GM18499 (cell line): ENCODE results near the gene PWP1.
"Not testable (repeated sequence)": the region's sequence is repeated elsewhere in the genome, so short reads cannot be mapped to it uniquely, and the experiment has no call there.

Experiments
- ATAC-seq: cut with Tn5 transposase; IDR thresholded peaks from one replicate; pipeline ENCODE4 v1.9.1; 2021; ENCODE audit warnings: moderate number of reproducible peaks; ENCODE audit not compliant: insufficient read depth, unreplicated experiment

PWP1 gene

DNA sequence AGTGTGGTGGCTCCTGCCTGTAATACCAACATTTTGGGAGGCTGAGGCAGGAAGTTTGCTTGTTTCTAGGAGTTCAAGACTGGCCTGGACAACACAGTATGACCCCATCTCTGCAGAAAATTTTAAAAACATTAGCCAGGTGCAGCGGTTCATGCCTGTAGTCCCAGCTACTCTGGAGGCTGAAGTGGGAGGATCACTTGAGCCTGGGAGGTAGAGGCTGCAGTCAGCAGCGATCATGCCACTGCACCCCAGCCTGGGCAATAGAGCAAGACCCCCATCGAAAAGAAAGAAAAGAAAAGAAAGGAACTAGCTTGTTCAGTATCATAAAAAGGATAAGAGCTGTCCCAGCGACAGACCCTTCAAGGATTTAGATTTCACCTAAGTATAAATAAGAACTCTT is 18.1 kb upstream of the PWP1 start:
- ATAC-seq, result no peak

DNA sequence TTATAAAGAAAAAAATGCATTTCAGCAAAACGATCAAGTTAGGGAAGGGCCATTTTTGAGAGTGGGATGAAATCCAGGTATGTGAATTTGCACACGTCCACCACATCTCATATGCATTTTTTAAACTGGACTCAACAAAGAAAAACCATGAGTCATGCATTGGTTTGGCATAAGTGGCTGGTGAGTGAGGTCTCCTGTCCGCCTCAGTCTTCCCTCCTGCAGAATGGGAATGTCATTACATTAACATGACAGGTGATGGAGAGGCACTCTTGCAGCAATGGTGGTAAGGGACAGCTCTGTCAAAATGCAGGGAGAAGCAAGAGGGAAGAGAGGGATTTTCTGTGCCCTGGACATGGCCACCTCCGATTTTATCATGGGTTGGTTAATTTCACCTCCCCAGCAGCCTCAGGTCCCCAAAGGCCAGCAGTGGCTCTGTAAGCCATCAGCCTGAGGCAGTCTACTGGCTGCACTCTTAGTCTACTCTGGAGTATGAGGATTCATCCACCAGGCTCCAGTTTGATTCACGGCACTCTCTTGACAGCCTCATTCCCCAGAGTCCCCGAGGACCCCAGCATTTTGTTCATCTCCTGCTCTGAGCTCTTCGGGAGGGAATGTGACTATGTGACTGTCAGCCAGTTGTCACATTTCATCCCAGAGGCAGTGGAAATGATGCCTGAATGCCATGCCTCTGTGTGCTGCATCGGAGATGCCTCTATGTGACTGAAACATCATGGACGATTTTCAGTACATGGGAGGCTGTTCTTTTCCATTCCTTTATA is 17.1 kb upstream of the PWP1 start:
- no peak for ATAC-seq

DNA sequence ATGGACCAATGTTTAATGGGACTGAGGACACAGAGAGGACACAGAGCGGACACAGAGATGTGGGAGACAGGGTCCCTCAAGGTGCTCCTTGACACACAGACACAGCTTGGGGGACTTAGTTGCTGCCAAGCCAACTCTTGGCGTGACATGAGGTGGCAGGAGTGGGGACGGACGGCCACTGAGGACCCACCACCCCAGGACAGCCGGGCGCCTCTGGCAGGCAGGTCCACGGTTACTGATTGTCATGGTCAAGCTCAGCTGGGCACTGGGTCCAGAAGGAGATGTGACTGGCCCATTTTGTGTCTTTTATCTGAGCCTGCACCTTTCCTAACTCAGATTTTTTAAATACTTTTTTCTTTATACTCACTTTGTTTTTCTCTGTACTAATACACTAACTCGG is 15.7 kb upstream of the PWP1 start:
- ATAC-seq, result no peak

DNA sequence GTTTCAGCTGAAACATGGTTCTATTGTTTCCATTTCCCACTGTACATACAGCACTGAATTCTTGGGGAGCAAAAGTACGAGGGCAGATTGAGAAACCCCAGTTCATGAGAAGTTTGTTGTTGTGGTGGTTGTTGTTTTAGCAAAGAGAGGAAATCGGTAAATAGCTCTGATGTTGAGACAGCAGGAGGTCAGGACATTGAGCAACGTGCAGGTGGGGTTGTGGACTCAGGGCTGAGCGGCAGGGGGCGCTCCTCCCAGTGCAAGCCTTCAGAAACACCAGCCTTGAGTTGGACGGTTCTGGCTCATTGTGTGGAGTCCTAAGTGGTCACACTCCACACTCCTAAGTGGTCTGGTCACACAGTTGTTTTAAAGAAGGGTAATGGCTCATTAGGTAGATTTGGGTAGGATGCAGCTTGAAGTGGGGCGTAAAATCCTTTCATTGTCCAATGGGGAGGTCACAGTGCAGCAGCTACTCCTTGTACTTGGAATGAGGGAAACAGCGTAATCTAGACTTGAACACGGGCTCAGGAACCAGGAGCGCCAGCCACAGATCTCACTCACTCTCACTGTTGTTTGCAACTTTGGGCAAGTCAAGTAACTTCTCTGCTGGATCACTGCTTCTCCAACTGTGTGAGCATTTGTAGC is 14.5 kb upstream of the PWP1 start:
- no peak for ATAC-seq

DNA sequence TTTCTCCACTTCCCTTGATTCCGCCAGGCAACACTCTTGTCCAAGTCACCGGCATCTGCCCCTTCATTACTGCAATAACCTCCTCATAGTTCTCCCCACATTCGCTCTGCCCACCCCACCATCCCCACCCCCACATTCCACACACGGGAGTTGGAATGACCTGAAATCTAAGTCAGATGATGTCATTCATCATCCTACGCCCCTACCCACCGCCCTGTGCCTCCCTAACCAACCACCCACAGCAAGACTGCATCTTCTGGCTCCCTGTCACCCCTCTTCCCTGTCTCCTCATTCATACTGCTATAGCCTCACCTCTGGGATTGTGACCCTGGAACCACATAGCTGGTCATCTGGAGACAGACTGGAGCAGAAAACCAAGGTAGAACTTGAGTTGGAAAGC is 7.9 kb upstream of the PWP1 start:
- no peak for ATAC-seq

DNA sequence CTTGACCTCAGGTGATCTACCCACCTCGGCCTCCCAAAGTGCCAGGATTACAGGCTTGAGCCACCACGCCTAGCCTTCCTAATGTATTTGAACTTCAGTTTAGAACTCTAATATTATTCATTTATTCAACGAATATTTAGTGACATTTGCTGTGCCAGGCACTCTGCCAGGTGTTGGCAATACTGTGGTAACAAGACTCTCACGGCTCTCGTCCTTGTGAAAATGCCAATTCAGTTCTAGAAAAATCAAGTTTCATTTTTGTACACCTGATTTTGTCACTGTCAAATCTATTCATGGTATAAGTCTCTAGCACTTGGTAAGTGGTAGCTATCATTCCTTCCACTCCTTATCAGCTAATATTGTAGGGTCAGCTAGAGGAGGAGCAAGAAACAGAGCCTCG is 6.3 kb upstream of the PWP1 start:
- no peak for ATAC-seq

DNA sequence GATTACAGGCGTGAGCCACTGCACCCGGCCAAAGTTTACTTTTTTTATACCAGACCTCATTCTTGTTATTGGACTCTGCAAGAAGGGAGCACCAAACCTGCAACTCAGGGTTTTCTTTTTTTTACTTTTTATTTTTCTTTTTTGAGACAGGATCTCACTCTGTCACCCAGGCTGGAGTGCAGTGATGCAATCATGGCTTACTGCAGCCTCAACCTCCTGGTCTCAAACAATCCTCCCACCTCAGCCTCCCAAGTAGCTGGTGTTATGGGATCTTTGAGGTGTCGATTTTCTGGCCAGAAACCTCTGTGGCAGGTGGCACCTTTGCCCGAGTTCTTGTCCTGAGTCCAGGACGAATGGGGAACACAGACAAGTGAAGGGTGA is 4.2 kb upstream of the PWP1 start:
- ATAC-seq, result no peak

DNA sequence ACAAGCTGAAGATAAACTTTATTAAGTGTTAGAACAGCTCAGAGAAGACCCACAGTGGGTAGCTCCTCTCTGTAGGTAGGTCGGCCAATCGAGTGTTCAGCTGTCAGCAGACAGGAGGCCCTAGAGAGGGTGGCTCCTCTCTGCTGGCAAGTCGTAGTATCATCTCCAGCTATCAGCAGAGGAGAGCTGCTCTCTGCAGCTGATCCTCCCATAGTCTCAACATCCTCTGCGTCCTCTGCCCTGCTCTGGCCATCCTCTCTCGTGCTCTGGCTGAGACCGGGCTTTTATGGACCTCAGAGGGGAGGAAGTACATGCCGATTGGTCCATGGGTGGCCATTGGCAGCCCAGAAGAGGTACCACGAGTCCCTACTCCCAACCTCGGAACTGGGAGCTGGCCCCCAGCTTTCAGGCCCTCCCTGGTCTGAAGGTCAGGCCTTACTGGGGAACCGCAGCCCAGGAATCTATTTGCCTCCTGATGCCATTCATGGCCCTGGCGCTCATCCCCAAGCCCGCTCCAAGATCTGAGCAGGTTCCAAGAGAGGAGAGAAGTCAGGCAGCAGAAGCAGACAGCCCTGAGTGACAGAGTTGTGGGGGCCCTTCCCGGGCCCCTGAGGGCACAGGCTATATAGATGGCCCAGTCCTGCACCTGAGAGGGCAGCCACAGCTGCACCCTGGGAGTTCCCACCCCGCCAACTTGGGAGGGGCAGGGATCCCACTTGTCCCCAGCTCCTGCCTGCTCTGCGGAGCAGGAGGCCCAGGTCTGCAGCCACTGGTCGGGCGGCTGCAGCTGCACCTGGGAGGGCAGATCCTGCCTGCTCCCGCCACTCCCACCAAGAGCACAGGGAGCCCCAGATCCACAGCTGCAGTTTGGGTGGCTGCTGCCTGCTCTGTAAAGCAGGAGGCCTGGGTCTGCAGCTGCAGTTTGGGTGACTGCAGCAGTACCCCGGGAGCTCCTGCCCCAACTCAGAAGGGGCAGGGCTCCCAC is 3.5 kb upstream of the PWP1 start:
- no peak for ATAC-seq

DNA sequence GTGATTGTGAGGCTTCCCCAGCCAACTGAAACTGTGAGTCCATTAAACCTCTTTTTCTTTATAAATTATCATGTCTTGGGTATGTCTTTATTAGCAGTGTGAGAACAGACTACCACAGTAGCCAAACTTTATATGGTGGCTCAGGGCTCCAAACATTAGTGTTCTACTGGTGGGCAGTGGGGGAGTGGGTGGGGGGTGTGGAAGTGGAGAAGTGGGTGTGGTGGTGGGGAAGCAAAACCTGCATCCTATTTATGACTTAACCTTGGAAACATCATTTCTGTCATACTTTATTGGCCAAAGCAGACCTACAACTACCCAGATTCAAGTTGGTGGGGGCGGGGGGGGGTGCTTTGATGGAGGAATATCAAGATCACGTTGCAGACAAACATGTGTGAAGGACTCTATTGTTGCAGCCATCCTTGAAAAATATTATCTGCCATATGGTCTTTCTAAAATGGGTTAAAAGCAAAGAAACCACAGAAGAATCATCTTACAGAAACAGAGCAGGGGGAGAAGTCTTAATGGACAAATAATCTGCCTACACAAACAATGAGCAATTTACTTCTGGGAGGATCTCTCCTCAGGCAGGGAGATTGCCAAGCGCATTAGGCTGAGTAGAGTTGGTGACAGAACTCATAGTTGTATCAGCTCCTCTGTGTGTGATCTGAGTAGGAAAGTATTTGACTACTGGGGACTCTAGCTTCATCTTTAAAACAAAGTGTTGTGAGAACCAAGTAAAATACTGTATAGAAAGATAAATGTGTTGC is 1.4 kb upstream of the PWP1 start:
- ATAC-seq, result no peak

DNA sequence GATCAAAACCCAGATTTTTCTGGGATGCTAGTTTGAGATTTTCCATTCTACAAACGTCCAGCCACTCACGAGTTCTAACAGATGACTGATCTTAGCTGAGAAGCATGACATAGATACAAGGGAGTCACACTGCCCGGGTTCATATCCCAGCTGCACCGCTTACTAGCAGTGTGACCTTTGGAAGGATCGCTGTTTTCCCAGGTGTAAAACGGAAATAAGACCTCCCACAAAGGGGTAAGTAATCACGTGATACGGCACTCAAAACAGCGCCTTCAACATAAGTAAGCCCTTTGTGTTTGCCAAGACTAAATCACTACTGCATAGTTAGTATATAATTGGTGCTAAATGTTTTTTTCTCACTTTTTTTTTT is 624 bp upstream of the PWP1 start:
- no peak for ATAC-seq

DNA sequence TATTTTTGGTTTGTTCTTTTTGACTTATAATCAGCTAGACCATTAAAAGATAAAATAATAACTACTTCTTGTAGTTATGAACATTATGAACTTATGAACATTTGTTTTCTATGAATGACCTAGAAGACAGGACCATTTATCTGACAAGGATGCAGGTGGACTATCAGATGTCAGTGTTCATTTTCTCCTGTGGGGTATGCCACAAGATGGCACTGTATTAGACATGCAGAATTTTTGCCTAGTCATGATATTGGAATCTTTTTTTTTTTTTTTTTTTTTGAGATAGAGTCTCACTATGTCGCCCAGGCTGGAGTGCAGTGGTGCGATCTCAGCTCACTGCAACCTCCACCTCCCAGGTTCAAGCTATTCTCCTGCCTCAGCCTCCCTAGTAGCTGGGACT is 10.2 kb downstream of the PWP1 start:
- ATAC-seq, result not testable (repeated sequence)

DNA sequence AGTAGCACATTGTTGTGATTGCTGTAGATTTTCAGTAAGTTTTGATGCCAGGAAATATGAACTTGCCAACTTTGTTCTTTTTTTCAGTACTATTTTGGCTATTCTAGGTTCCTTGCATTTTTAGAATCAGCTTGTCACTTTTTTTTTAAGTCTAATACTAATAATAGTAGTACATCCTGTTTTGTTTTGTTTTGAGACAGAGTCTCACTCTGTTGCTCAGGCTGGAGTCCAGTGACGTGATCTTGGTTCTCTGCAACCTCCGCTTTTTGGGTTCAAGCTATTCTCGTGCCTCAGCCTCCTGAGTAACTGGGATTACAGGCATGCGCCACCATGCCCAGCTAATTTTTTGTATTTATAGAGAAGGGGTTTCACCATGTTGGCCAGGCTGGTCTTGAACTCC is 16.5 kb downstream of the PWP1 start:
- ATAC-seq, result no peak

DNA sequence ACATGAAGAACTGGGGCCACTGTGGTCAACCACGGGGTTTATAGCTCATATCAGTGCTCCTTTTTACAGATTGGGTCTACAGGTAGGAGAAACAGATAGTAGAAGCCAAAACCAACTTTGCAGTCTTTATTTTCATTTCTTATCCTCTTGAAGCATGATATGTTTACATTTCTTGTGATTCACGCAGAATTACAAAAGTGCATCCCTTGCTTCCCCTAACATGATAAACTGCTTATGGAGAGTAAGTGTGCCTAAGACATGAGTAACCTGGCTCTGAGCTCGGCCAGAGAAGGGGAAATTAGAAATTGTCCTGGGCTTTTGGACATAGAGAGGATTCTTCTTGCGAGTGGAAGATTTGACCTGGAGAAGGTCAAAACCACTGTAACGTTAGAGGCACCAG is 18.4 kb downstream of the PWP1 start:
- ATAC-seq, result no peak

DNA sequence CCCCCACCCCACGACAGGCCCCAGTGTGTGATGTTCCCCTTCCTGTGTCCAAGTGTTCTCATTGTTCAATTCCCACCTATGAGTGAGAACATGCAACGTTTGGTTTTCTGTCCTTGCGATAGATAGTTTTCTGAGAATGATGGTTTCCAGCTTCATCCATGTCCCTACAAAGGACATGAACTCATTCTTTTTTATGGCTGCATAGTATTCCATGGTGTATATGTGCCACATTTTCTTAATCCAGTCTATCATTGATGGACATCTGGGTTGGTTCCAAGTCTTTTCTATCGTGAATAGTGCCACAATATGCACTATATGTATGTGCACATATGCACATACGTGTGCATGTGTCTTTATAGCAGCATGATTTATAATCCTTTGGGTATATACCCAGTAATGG is 19.9 kb downstream of the PWP1 start:
- ATAC-seq, result not testable (repeated sequence)

DNA sequence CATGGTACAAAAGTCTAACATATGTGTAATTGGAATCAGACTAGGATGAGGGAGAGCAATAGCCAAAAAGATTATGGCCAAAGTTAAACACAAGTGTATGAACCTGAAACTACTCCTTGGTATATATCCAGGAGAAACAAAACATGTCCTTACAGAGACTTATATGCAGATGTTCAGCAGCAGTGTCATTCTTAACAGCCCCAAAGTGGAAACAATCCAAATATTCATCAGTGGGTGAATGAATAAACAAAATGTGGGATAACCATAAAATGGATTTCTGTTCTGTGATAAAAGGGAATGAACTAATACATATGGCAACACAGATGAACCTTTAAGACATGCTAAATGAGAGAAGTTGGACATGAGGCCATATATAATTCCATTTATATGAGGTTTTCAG is 30.2 kb downstream of the PWP1 start:
- ATAC-seq, result no peak

DNA sequence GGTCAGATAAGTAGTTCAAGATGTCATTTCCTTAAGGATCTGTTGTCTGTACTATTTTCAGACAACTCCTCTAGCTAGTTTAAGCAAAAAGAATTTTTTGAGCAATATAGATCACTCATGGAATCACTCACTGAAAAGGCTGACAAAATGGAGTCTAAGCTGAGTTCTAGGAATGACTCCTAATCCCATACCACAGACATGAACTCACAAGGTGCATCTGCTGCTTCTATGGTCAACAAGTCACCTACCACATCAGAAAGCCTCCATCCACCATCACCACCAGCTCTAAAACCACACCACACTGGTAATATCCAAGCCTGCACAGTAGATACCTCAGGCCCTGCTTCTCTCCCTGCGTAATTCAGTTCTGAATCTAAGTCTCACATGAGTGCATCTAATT is 33.0 kb downstream of the PWP1 start:
- no peak for ATAC-seq

DNA sequence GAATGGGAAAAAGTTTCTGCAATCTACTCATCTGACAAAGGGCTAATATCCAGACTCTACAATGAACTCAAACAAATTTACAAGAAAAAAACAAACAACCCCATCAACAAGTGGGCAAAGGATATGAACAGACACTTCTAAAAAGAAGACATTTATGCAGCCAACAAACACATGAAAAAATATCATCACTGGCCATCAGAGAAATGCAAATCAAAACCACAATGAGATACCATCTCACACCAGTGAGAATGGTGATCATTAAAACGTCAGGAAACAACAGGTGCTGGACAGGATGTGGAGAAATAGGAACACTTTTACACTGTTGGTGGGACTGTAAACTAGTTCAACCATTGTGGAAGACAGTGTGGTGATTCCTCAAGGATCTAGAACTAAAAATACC is 41.7 kb downstream of the PWP1 start:
- not testable (repeated sequence) for ATAC-seq

DNA sequence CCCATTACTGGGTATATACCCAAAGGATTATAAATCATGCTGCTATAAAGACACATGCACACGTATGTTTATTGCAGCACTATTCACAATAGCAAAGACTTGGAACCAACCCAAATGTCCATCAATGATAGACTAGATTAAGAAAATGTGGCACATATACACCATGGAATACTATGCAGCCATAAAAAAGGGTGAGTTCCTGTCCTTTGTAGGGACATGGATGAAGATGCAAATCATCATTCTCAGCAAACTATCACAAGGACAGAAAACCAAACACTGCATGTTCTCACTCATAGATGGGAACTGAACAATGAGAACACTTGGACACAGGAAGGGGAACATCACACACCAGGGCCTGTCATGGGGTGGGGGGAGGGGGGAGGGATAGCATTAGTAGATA is 42.1 kb downstream of the PWP1 start:
- not testable (repeated sequence) for ATAC-seq

DNA sequence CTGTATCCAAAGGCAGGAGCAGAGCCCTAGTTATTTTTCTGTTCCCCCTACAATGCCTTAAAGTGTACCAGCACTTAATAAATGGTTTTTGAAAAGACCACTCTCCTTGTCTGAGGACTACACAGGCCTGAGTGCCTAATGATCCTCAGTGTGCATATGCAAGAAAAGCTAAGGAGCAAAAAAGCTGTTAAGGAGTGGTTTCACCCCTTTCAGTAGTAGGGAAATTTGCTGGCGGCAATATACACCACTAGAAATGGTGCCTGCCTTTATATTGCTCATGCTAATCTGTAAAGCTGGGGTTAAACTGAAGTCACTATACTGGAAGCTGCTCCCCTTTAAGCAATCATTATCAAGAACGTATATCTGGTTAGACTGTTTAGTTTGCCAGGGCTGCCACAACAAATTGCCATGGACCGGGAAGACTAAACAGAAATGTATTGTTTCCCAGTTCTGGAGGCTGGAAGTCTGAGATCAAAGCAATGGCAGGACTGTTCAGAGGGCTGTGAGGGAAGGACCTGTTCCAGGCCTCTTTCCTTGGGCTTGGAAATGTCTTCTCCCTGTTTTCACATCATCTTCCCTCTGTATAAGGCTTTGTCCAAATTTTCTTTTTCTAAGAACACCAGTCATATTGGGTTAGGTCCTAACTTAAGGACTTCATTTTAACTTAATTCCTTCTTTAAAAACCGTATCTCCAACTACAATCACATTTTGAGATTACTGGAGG is 45.2 kb downstream of the PWP1 start:
- no peak for ATAC-seq

DNA sequence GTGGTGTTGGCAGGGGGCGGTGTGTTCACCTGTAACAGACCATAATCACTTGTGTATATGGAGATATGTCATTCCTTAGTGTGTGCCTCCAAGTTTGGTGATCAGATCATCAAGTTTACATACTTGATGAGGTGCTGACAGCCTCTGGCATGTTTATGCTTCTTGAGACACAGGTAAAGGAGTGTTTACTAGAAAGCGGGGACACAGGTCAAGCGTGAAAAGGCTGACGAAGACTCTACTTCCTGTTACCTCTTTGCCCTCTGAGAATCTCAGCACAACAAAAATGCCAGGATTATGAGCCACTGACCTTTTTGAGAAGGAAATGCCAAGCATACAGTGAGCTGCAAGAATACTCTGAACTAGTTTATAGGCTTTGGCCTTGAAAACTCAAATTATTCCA is 45.8 kb downstream of the PWP1 start:
- ATAC-seq, result no peak
